DOHH2 (cell line): ENCODE data around the gene SERAC1.
"Not testable (repeated sequence)": the region's sequence is repeated elsewhere in the genome, so short reads cannot be mapped to it uniquely, and the experiment has no call there.

Experiments used
- H3F3A ChIP-seq: fragments of 200-600 bp; sonication (generic), shearing (Covaris generic); 2 replicates; pipeline ENCODE4 v1.6.0; 2016; ENCODE audit warnings: antibody characterized with exemption, mild to moderate bottlenecking; ENCODE audit not compliant: control insufficient read depth, insufficient read depth
- H3K27ac ChIP-seq: fragments of 200-600 bp; sonication (generic); 2 replicates; pipeline ENCODE4 v1.5.1; 2014; ENCODE audit warnings: low read depth, mild to moderate bottlenecking, low read length, moderate library complexity
- H3K27me3 ChIP-seq: fragments of 200-600 bp; sonication (generic); 2 replicates; pipeline ENCODE4 v1.6.1; 2014; ENCODE audit warnings: mild to moderate bottlenecking, low read length, mixed read lengths; ENCODE audit not compliant: control insufficient read depth
- H3K36me3 ChIP-seq: fragments of 200-600 bp; sonication (generic); 2 replicates; pipeline ENCODE4 v1.6.1; 2014; ENCODE audit warnings: mild to moderate bottlenecking, low read length, moderate library complexity, mixed read lengths; ENCODE audit not compliant: control insufficient read depth
- H3K4me1 ChIP-seq: fragments of 200-600 bp; sonication (generic); 2 replicates; pipeline ENCODE4 v1.6.1; 2014; ENCODE audit warnings: mild to moderate bottlenecking, low read length, mixed read lengths; ENCODE audit not compliant: control insufficient read depth
- H3K4me2 ChIP-seq: fragments of 200-600 bp; sonication (generic); 2 replicates; pipeline ENCODE4 v1.6.0; 2014; ENCODE audit warnings: mild to moderate bottlenecking, low read length, moderate library complexity
- H3K4me3 ChIP-seq: fragments of 200-600 bp; sonication (generic); 2 replicates; pipeline ENCODE4 v1.5.1; 2014; ENCODE audit warnings: mild to moderate bottlenecking, low read length, mixed read lengths
- H3K79me2 ChIP-seq: fragments of 200-600 bp; sonication (generic); 2 replicates; pipeline ENCODE4 v1.6.1; 2014; ENCODE audit warnings: mild to moderate bottlenecking, low read length, mixed read lengths; ENCODE audit not compliant: control insufficient read depth
- H3K9me2 ChIP-seq: fragments of 200-600 bp; sonication (generic); replicated peaks from 2 replicates; pipeline ENCODE4 v1.6.1; 2014; ENCODE audit warnings: mild to moderate bottlenecking, low read length, mixed read lengths; ENCODE audit not compliant: control insufficient read depth
- H3K9me3 ChIP-seq: fragments of 200-600 bp; sonication (generic); 2 replicates; pipeline ENCODE4 v1.6.1; 2014; ENCODE audit warnings: antibody characterized with exemption, low read length, mixed read lengths; ENCODE audit not compliant: control insufficient read depth, insufficient read depth
- H4K20me1 ChIP-seq: fragments of 200-600 bp; sonication (generic); 2 replicates; pipeline ENCODE4 v1.6.0; 2014; ENCODE audit warnings: low read depth, mild to moderate bottlenecking, antibody characterized with exemption, low read length, moderate library complexity; ENCODE audit not compliant: control insufficient read depth, insufficient read depth
- EZH2phosphoT487 ChIP-seq: fragments of 200-600 bp; sonication (generic); IDR thresholded peaks from 2 replicates; pipeline ENCODE4 v1.6.1; 2017; ENCODE audit warnings: borderline replicate concordance, mild to moderate bottlenecking, antibody characterized with exemption, low read length, moderate library complexity, mixed read lengths
- TF ChIP-seq, protein P1 (sequence below): fragments of 200-600 bp; sonication (generic); IDR thresholded peaks from one replicate; pipeline ENCODE4 v1.5.1; 2014; ENCODE audit warnings: antibody characterized with exemption, mild to moderate bottlenecking, low read depth, low read length; ENCODE audit not compliant: poor library complexity, severe bottlenecking

The SERAC1 gene

DNA sequence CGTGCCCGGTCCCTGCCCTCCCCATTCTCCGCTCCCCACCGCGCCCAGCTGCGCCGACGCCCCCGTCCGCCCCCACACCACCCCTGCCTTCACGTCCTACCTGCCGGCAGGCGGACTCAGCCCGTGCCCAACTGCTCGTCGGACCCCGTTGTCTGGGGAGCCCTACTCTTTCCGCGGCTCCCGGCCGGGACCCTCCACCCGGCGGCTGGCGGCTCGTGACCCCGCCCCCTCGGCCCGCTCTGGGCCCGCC is at the start of gene SERAC1:
SERAC1 (minus strand) TSS at position 223 of the 250 bp plus-strand sequence. CDS start 9,899 bp downstream, outside the sequence.
- TF ChIP-seq EZH2phosphoT487, result no peak
- TF ChIP-seq, protein P1, sequence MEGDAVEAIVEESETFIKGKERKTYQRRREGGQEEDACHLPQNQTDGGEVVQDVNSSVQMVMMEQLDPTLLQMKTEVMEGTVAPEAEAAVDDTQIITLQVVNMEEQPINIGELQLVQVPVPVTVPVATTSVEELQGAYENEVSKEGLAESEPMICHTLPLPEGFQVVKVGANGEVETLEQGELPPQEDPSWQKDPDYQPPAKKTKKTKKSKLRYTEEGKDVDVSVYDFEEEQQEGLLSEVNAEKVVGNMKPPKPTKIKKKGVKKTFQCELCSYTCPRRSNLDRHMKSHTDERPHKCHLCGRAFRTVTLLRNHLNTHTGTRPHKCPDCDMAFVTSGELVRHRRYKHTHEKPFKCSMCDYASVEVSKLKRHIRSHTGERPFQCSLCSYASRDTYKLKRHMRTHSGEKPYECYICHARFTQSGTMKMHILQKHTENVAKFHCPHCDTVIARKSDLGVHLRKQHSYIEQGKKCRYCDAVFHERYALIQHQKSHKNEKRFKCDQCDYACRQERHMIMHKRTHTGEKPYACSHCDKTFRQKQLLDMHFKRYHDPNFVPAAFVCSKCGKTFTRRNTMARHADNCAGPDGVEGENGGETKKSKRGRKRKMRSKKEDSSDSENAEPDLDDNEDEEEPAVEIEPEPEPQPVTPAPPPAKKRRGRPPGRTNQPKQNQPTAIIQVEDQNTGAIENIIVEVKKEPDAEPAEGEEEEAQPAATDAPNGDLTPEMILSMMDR, result no peak
- Histone ChIP-seq H4K20me1 (no peaks in the 10 kb centered on the region), H3K27ac (peak within 1 kb of the TSS; percentile 70), H3K4me1 (peaks cover 9% of the 10 kb centered on the region), H3K9me3 (no peaks in the 10 kb centered on the region), H3K4me3 (peak within 1 kb of the TSS; percentile 79), H3K4me2 (peak within 1 kb of the TSS; percentile 87), H3K79me2 (peaks cover 4% of the 10 kb centered on the region), H3K36me3 (no peaks in the 10 kb centered on the region; the same call in 1 of the 2 replicates), H3K27me3 (no peaks in the 10 kb centered on the region), H3K9me2 (no peaks in the 10 kb centered on the region), H3F3A (peaks cover 4% of the 10 kb centered on the region)

DNA sequence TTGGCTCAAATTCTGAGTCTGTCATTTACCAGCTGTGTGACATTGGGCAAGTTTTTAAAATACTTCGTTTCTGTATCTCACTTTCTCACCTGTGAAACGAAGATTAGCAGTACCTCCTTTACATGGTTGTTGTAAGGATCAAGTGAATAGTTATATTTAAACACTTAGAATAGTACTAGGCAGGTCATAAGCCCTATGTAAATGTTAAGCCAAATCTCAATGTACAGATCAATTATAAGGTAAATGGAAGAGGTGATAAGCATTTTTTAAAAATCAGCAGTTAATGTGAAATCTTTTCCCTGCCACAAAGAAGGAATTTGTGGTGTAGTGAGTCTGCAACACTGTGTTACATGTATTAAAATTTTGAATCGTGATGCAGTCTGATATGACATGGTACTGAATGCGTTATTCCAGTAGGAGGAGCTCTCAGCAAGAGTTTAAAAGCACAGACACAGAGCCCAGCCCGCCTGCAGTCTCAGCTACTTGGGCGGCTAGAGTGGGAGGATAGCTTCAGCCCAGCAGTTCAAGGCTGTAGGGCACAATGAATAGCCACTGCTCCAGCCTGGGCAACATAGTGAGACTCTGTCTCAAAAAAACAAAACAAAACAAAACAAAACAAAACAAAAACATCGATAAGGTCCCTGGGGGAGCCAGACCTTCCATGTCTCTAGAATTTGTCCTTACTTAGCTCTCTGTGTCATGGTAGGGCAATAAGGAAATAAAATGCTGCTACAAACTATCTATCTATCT is 46.0 kb upstream of the SERAC1 start:
- Histone ChIP-seq H4K20me1 (no peaks in the 10 kb centered on the region; the same call in 1 of the 2 replicates), H3K9me3 (no peaks in the 10 kb centered on the region), H3K9me2 (no peaks in the 10 kb centered on the region), H3K4me3 (no peak overlapping the region), H3K4me2 (no peak overlapping the region), H3K4me1 (no peaks in the 10 kb centered on the region), H3F3A (0 out of 2 replicates have a peak, but pooled peaks cover 4% of the 10 kb centered on the region), H3K79me2 (no peaks in the 10 kb centered on the region), H3K27me3 (no peaks in the 10 kb centered on the region; the same call in 1 of the 2 replicates), H3K36me3 (no peaks in the 10 kb centered on the region), H3K27ac (no peak overlapping the region)
- TF ChIP-seq, protein P1, result peak; percentile 83
- no peak for TF ChIP-seq EZH2phosphoT487

DNA sequence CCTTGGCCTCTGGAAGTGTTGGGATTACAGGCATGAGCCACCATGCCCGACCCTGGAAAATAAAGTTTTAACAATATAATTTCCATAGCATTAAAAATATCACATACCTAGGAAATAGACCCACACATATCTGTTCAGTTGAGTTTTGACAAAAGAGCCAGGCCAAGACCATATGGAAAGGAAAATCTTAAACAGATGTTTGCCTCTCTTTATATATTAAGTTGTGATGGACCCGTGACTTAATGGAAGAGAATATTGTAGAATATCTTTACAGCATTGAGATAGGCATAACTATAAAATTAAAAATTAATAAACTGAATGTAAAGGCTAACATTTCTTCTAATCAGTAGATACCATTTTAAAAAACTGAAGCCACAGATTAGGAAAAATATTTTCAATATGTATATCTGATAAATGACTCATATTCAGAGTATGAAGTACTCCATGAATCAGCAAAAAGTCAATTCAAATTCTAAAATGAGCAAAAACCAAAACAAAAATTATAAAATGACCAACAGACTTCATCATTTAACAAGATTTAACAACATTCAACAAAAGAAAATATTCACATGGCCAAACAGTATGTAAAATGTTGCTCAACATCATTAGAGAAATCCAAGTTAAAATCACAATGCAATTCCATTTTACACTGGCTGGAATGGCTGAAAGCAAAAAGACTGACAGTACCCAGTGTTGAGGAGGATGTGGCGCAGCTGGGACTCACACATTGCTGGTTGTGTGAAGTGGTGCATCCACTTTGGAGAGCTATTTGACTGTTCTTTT is 43.4 kb upstream of the SERAC1 start:
- TF ChIP-seq, protein P1, result no peak
- TF ChIP-seq EZH2phosphoT487, result no peak
- H3K36me3 ChIP-seq, result no peaks in the 10 kb centered on the region
- H3F3A ChIP-seq, result 0 out of 2 replicates have a peak, but pooled peaks cover 4% of the 10 kb centered on the region
- H3K9me3 ChIP-seq, result no peaks in the 10 kb centered on the region
- H3K79me2 ChIP-seq, result no peaks in the 10 kb centered on the region
- H3K4me1 ChIP-seq, result no peaks in the 10 kb centered on the region
- H3K4me3 ChIP-seq, result no peak overlapping the region
- no peak overlapping the region for H3K27ac ChIP-seq
- H3K4me2 ChIP-seq, result no peak overlapping the region
- H4K20me1 ChIP-seq, result no peaks in the 10 kb centered on the region; the same call in 1 of the 2 replicates
- H3K27me3 ChIP-seq, result peaks cover 6% of the 10 kb centered on the region; the same call in 1 of the 2 replicates
- H3K9me2 ChIP-seq, result no peaks in the 10 kb centered on the region

DNA sequence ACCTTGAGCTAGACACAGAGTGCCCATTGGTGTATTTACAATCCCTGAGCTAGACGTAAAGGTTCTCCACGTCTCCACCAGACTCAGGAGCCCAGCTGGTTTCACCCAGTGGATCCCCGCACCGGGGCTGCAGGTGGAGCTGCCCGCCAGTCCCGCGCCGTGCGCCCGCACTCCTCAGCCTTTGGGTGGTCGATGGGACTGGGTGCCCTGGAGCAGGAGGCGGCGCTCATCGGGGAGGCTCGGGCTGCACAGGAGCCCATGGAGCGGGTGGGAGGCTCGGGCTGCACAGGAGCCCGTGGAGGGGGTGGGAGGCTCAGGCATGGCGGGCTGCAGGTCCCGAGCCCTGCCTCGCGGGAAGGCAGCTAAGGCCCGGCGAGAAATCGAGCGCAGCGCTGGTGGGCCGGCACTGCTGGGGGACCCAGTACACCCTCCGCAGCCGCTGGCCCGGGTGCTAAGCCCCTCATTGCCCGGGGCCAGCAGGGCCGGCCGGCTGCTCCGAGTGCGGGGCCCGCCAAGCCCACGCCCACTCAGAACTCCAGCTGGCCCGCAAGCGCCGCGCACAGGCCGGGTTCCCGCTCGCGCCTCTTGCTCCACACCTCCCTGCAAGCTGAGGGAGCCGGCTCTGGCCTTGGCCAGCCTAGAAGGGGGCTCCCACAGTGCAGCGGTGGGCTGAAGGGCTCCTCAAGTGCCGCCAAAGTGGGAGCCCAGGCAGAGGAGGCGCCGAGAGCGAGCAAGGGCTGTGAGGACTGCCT is 41.7 kb upstream of the SERAC1 start:
- not testable (repeated sequence) for H3K4me2 ChIP-seq, H3F3A ChIP-seq, H3K27ac ChIP-seq, H3K79me2 ChIP-seq, H3K4me1 ChIP-seq, H3K4me3 ChIP-seq, H3K9me3 ChIP-seq, H3K9me2 ChIP-seq, H3K27me3 ChIP-seq, H3K36me3 ChIP-seq, H4K20me1 ChIP-seq

DNA sequence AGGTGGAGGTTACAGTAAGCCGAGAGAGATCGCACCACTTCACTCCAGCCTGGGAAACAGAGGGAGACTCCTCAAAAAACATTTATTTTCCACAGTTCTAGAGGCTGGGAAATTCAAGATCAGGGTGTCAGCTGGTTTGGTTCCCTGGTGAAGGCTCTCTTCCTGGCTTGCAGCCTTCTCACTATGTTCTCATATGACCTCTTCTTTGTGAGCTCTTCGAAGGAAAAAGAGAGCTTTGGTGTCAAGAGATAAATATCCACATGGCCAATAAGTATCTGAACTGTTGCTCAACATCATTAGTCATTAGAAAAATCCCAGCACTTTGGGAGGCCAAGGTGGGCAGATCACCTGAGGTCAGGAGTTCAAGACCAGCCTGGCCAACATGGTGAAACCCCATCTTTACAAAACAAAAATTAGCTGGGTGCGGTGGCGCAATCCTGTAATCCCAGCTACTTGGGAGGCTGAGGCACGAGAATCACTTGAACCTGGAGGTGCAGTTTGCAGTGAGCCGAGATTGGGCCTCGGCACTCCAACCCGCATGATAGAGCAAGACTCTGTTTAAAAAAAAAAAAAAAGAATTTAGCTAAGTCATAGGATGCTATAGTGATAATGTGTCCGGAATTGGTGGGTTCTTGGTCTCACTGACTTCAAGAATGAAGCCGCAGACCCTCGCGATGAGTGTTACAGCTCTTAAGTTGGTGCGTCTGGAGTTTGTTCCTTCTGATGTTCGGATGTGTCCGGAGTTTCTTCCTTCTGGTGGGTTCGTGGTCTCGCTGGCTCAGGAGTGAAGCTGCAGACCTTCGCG is 40.4 kb upstream of the SERAC1 start:
- not testable (repeated sequence) for H3K36me3 ChIP-seq, H4K20me1 ChIP-seq, H3K9me3 ChIP-seq, H3K4me1 ChIP-seq, H3K27me3 ChIP-seq, H3F3A ChIP-seq, H3K27ac ChIP-seq, H3K4me2 ChIP-seq, H3K9me2 ChIP-seq, H3K79me2 ChIP-seq, H3K4me3 ChIP-seq
